ENCODE measurements around the gene ZNF79.

ZNF79 gene

GRCh38 chr9:127397646-127398274 lies 26.4 kb upstream of the ZNF79 start:
- DNase-seq (ENCODE audit: low read depth in 2 of 2, low spot score in 1 of 2): no peak

- DNase-seq (ENCODE audit: low read depth in 2 of 2, low spot score in 1 of 2): no peak
Observed at GRCh38 chr9:127398275-127398647, 25.9 kb upstream of the ZNF79 start.

GRCh38 chr9:127398715-127399400 lies 25.3 kb upstream of the ZNF79 start:
- no peak for DNase-seq (ENCODE audit: low read depth in 2 of 2, low spot score in 1 of 2)

- no peak for DNase-seq (ENCODE audit: low read depth in 2 of 2, low spot score in 1 of 2)
Observed at GRCh38 chr9:127399736-127400269, 24.4 kb upstream of the ZNF79 start.

GRCh38 chr9:127402401-127403090 lies 21.6 kb upstream of the ZNF79 start:
- no peak for DNase-seq (ENCODE audit: low read depth in 2 of 2, low spot score in 1 of 2)

- DNase-seq (ENCODE audit: low read depth in 2 of 2, low spot score in 1 of 2): no peak
Observed at GRCh38 chr9:127403507-127404192, 20.5 kb upstream of the ZNF79 start.

- no peak for DNase-seq (ENCODE audit: low read depth in 2 of 2, low spot score in 1 of 2)
Observed at GRCh38 chr9:127404631-127405030, 19.6 kb upstream of the ZNF79 start.

GRCh38 chr9:127405344-127406125 lies 18.6 kb upstream of the ZNF79 start:
- DNase-seq (ENCODE audit: low read depth in 2 of 2, low spot score in 1 of 2): no peak

- DNase-seq (ENCODE audit: low read depth in 2 of 2, low spot score in 1 of 2): no peak
Observed at GRCh38 chr9:127406799-127407491, 17.2 kb upstream of the ZNF79 start.

- no peak for DNase-seq (ENCODE audit: low read depth in 2 of 2, low spot score in 1 of 2)
Observed at GRCh38 chr9:127407492-127407843, 16.7 kb upstream of the ZNF79 start.

- DNase-seq (ENCODE audit: low read depth in 2 of 2, low spot score in 1 of 2): no peak
Observed at GRCh38 chr9:127411122-127411521, 13.1 kb upstream of the ZNF79 start.

GRCh38 chr9:127415141-127415540 lies 9.0 kb upstream of the ZNF79 start:
- no peak for DNase-seq (ENCODE audit: low read depth in 2 of 2, low spot score in 1 of 2)

GRCh38 chr9:127415657-127416056 lies 8.5 kb upstream of the ZNF79 start:
- DNase-seq (ENCODE audit: low read depth in 2 of 2, low spot score in 1 of 2): no peak

- DNase-seq (ENCODE audit: low read depth in 2 of 2, low spot score in 1 of 2): no peak
Observed at GRCh38 chr9:127417131-127418036, 6.8 kb upstream of the ZNF79 start.

GRCh38 chr9:127418037-127418471 lies 6.1 kb upstream of the ZNF79 start:
- DNase-seq (ENCODE audit: low read depth in 2 of 2, low spot score in 1 of 2): no peak

- no peak for DNase-seq (ENCODE audit: low read depth in 2 of 2, low spot score in 1 of 2)
Observed at GRCh38 chr9:127419348-127419747, 4.8 kb upstream of the ZNF79 start.

- DNase-seq (ENCODE audit: low read depth in 2 of 2, low spot score in 1 of 2): no peak
Observed at GRCh38 chr9:127421057-127421456, 3.1 kb upstream of the ZNF79 start.

- no peak for DNase-seq (ENCODE audit: low read depth in 2 of 2, low spot score in 1 of 2)
Observed at GRCh38 chr9:127422133-127422782, 1.9 kb upstream of the ZNF79 start.

GRCh38 chr9:127422787-127423186 lies 1.4 kb upstream of the ZNF79 start:
- DNase-seq (ENCODE audit: low read depth in 2 of 2, low spot score in 1 of 2): no peak

Data from stimulated activated CD8-positive, alpha-beta memory T cell treated with anti-CD3 and anti-CD28 coated beads, Interleukin-4, amount 100 ng/mL, for 1 hour (primary cell).